Stomach (tissue), 4 donors: ENCODE data around the gene CST7.

Source experiments
- CTCF ChIP-seq, 7 experiments: fragments of 450-650 bp in 4 of 7; fragments of 200-600 bp in 3 of 7; sonication (generic) in 3 of 7; IDR thresholded peaks; one replicate each; pipeline ENCODE4 v1.5.1; 2016 to 2019; ENCODE audit warnings: antibody characterized with exemption in 7 of 7, control low read depth in 2 of 7, mild to moderate bottlenecking in 1 of 7
- EP300 ChIP-seq: sonication (generic); formaldehyde crosslinking; IDR thresholded peaks from one replicate; pipeline ENCODE4 v1.6.1; 2017; ENCODE audit warnings: antibody characterized with exemption
- POLR2A ChIP-seq, 4 donors: fragments of 450-650 bp; IDR thresholded peaks; one replicate each; pipeline ENCODE4 v1.6.1; 2016; ENCODE audit warnings: antibody characterized with exemption in 4 of 4, control low read depth in 2 of 4, mild to moderate bottlenecking in 1 of 4, moderate library complexity in 1 of 4
- POLR2AphosphoS5 ChIP-seq, 3 donors: sonication (generic); formaldehyde crosslinking; IDR thresholded peaks; one replicate each; pipeline ENCODE4 v1.6.1; 2016; ENCODE audit warnings: antibody characterized with exemption in 3 of 3

GRCh38 chr20:24965065-24965919, 16.2 kb downstream of the CST7 start:
- TF ChIP-seq CTCF (IDR thresholded peaks at IDR 0.05) (no peak), POLR2A (IDR thresholded peaks at IDR 0.05) (no peak), EP300 (no peak), POLR2AphosphoS5 (IDR thresholded peaks at IDR 0.05) (no peak)
